Uterus (tissue), 4 donors: Measurements from ENCODE around the gene DUSP9. TPM values are rescaled to one million over a fixed set of nuclear protein-coding genes. Genes with fewer than 3 reads are reported as not detected.
"Not testable (repeated sequence)": the region's sequence is repeated elsewhere in the genome, so short reads cannot be mapped to it uniquely, and the experiment has no call there.

Source experiments
- DNase-seq, 2 donors: peaks; one replicate each; pipeline ENCODE4 v3.0.0-alpha.2; 2019 to 2020
- H3K27ac ChIP-seq, 2 donors: fragments of 200-600 bp; sonication (generic); 1 replicate in 1 of 2; 2 replicates in 1 of 2; pipeline ENCODE4 v1.5.1; 2016 to 2018
- H3K27me3 ChIP-seq, 2 donors: fragments of 200-600 bp; sonication (generic); one replicate each; pipeline ENCODE4 v1.5.1; 2018 to 2019; ENCODE audit warnings: control low read depth in 1 of 2
- H3K36me3 ChIP-seq, 2 donors: fragments of 200-600 bp; sonication (generic); one replicate each; pipeline ENCODE4 v1.5.1; 2019; ENCODE audit warnings: control low read depth in 1 of 2
- H3K4me1 ChIP-seq, 2 donors: fragments of 200-600 bp; sonication (generic); one replicate each; pipeline ENCODE4 v1.5.1; 2018 to 2019; ENCODE audit warnings: control low read depth in 1 of 2
- H3K4me3 ChIP-seq, 2 donors: fragments of 200-600 bp; sonication (generic); 1 replicate in 1 of 2; 2 replicates in 1 of 2; pipeline ENCODE4 v1.5.1; 2018 to 2019; ENCODE audit warnings: mild to moderate bottlenecking in 1 of 2
- H3K9me3 ChIP-seq, 2 donors: fragments of 200-600 bp; sonication (generic); one replicate each; pipeline ENCODE4 v1.5.1; 2019; ENCODE audit warnings: control low read depth in 1 of 2
- CTCF ChIP-seq, 4 experiments: fragments of 200-600 bp in 2 of 4; fragments of 450-650 bp in 2 of 4; sonication (generic) in 2 of 4; IDR thresholded peaks; one replicate each; pipeline ENCODE4 v1.5.1; 2016 to 2019; ENCODE audit warnings: antibody characterized with exemption in 4 of 4, mild to moderate bottlenecking in 2 of 4, moderate library complexity in 1 of 4
- POLR2A ChIP-seq, 2 donors: fragments of 450-650 bp; IDR thresholded peaks; one replicate each; pipeline ENCODE4 v1.6.1; 2016; ENCODE audit warnings: antibody characterized with exemption in 2 of 2, mild to moderate bottlenecking in 1 of 2, moderate library complexity in 1 of 2
- intact Hi-C: fragments of 100-400 bp; cut with DNase I; formaldehyde crosslinking; loops from one replicate; pipeline ENCODE4 v1.15.1; 2023; ENCODE audit warnings: low total_unique reads
- total RNA-seq, 4 donors: library from RNA; depleted of rRNA in 3 of 4; stranded (reverse); fragments of >200 nt in 3 of 4; gene quantifications; one replicate each; pipeline versions ENCODE4 v1.1.0 to v1.2.4, GENCODE V29; 2014 to 2023
- donor health status: DM: yes; HTN: yes; CAD: no.

Gene DUSP9
- total RNA-seq, 4 donors from 2014 or later: 0.21 TPM; not detected in 3

- intact Hi-C loops: no loop called here
- TF ChIP-seq POLR2A (IDR thresholded peaks at IDR 0.05) (no peak), CTCF (IDR thresholded peaks at IDR 0.05) (no peak)
- Histone ChIP-seq H3K4me1 (no peaks in the 10 kb centered on the region), H3K36me3 (no peaks in the 10 kb centered on the region), H3K9me3 (no peaks in the 10 kb centered on the region), H3K27ac (no peak overlapping the region), H3K4me3 (no peak overlapping the region), H3K27me3 (no peaks in the 10 kb centered on the region)
- DNase-seq: peak in 1 of 2 donors; percentile 7
These were observed 34.2 kb downstream of the DUSP9 start for GRCh38 chrX:153681175-153681574.

GRCh38 chrX:153683486-153683885 lies 36.5 kb downstream of the DUSP9 start:
- H3K27ac ChIP-seq, H3K4me3 ChIP-seq, intact Hi-C loops, H3K27me3 ChIP-seq, H3K36me3 ChIP-seq, H3K9me3 ChIP-seq, H3K4me1 ChIP-seq: not testable (repeated sequence)
- peak in 1 of 2 donors; percentile 3 for DNase-seq

- Histone ChIP-seq H3K4me3 (no peak overlapping the region), H3K4me1 (no peaks in the 10 kb centered on the region), H3K36me3 (no peaks in the 10 kb centered on the region), H3K27me3 (no peaks in the 10 kb centered on the region), H3K27ac (no peak overlapping the region), H3K9me3 (no peaks in the 10 kb centered on the region)
- peak in 1 of 2 donors; percentile 10 for DNase-seq
- intact Hi-C loops: no loop called here
- TF ChIP-seq POLR2A (IDR thresholded peaks at IDR 0.05): no peak
- no peak for TF ChIP-seq CTCF (IDR thresholded peaks at IDR 0.05)
These were observed 37.6 kb downstream of the DUSP9 start for GRCh38 chrX:153684467-153685155.

- no peak for TF ChIP-seq POLR2A (IDR thresholded peaks at IDR 0.05)
- TF ChIP-seq CTCF (IDR thresholded peaks at IDR 0.05): no peak
- Histone ChIP-seq H3K4me1 (no peaks in the 10 kb centered on the region), H3K4me3 (no peak overlapping the region), H3K36me3 (no peaks in the 10 kb centered on the region), H3K27ac (no peak overlapping the region), H3K27me3 (no peaks in the 10 kb centered on the region), H3K9me3 (no peaks in the 10 kb centered on the region)
- DNase-seq: peak in 1 of 2 donors; percentile 14
- intact Hi-C loops: no loop called here
These were observed 38.1 kb downstream of the DUSP9 start for GRCh38 chrX:153685156-153685536.

- no peak overlapping the region for H3K4me3 ChIP-seq
- H3K9me3 ChIP-seq: no peaks in the 10 kb centered on the region
- intact Hi-C loops: no loop called here
- no peaks in the 10 kb centered on the region for H3K27me3 ChIP-seq
- H3K36me3 ChIP-seq: no peaks in the 10 kb centered on the region
- TF ChIP-seq CTCF (IDR thresholded peaks at IDR 0.05): no peak
- TF ChIP-seq POLR2A (IDR thresholded peaks at IDR 0.05): no peak
- peak in 1 of 2 donors; percentile 54 for DNase-seq
- peak overlapping the region in 1 of 2 donors; percentile 79 for H3K27ac ChIP-seq
- H3K4me1 ChIP-seq: no peaks in the 10 kb centered on the region
These were observed 39.0 kb downstream of the DUSP9 start for GRCh38 chrX:153685751-153686696.
